Medulla oblongata (tissue), 1 donor: Measurements from ENCODE around the gene KIAA0319L.

ENCODE experiments used
- DNase-seq: peaks from one replicate; pipeline ENCODE4 v3.0.0-alpha.2; 2015; ENCODE audit errors: extremely low spot score

Gene KIAA0319L

DNA sequence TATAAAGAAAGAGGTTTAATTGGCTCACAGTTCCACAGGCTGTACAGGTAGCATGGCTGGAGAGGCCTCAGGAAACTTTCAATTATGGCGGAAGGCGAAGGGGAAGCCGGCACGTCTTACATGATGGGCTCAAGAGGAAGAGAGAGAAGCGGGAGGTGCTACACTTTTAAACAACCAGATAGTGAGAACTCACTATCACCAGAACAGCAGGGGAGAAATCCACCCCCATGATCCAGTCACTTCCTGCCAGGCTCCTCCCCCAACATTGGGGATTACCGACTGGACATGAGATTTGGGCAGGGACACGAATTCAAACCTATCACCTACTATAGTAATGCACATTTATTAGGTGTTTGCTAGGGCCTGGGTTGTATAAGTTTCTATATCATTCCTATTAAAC is 170.9 kb downstream of the KIAA0319L start:
- DNase-seq, result no peak
